ENCODE measurements around the gene ANKRD12. TPM values are rescaled to one million over a fixed set of nuclear protein-coding genes. Genes with fewer than 3 reads are reported as not detected.
A peak's percentile ranks its signal among the peaks of the same experiment; 100 is the strongest.

Gene ANKRD12
- polyA plus RNA-seq, 4 donors: 21.5 to 35.6 (median 29.8) TPM

- DNase-seq (ENCODE audit: low read depth in 4 of 4, low spot score in 3 of 4): no peak
Measured at GRCh38 chr18:9278028-9278427, 141.4 kb downstream of the ANKRD12 start.

GRCh38 chr18:9280849-9281248 is 144.3 kb downstream of the ANKRD12 start:
- DNase-seq (ENCODE audit: low read depth in 4 of 4, low spot score in 3 of 4): peak in 1 of 4 donors; percentile 35

- DNase-seq (ENCODE audit: low read depth in 4 of 4, low spot score in 3 of 4): no peak
Measured at GRCh38 chr18:9281780-9282179, 145.2 kb downstream of the ANKRD12 start.

GRCh38 chr18:9283791-9284190 is 147.2 kb downstream of the ANKRD12 start:
- DNase-seq (ENCODE audit: low read depth in 4 of 4, low spot score in 3 of 4): no peak

GRCh38 chr18:9285604-9286003 is 149.0 kb downstream of the ANKRD12 start:
- no peak for DNase-seq (ENCODE audit: low read depth in 4 of 4, low spot score in 3 of 4)

GRCh38 chr18:9287036-9287435 is 150.5 kb downstream of the ANKRD12 start:
- no peak for DNase-seq (ENCODE audit: low read depth in 4 of 4, low spot score in 3 of 4)

GRCh38 chr18:9289698-9290097 is 153.1 kb downstream of the ANKRD12 start:
- DNase-seq (ENCODE audit: low read depth in 4 of 4, low spot score in 3 of 4): no peak

- DNase-seq (ENCODE audit: low read depth in 4 of 4, low spot score in 3 of 4): no peak
Measured at GRCh38 chr18:9290156-9290555, 153.6 kb downstream of the ANKRD12 start.

GRCh38 chr18:9292047-9292446 is 155.5 kb downstream of the ANKRD12 start:
- no peak for DNase-seq (ENCODE audit: low read depth in 4 of 4, low spot score in 3 of 4)

- DNase-seq (ENCODE audit: low read depth in 4 of 4, low spot score in 3 of 4): no peak
Measured at GRCh38 chr18:9293948-9294347, 157.4 kb downstream of the ANKRD12 start.

- no peak for DNase-seq (ENCODE audit: low read depth in 4 of 4, low spot score in 3 of 4)
Measured at GRCh38 chr18:9296233-9297006, 159.8 kb downstream of the ANKRD12 start.

- DNase-seq (ENCODE audit: low read depth in 4 of 4, low spot score in 3 of 4): no peak
Measured at GRCh38 chr18:9297007-9297393, 160.4 kb downstream of the ANKRD12 start.

GRCh38 chr18:9304388-9305070 is 167.9 kb downstream of the ANKRD12 start:
- no peak for DNase-seq (ENCODE audit: low read depth in 4 of 4, low spot score in 3 of 4)

GRCh38 chr18:9319333-9319732 is 182.8 kb downstream of the ANKRD12 start:
- no peak for DNase-seq (ENCODE audit: low read depth in 4 of 4, low spot score in 3 of 4)

- peak; percentile 21 to 37 (median 35) for DNase-seq (ENCODE audit: low read depth in 4 of 4, low spot score in 3 of 4)
Measured at GRCh38 chr18:9321017-9321452, 184.5 kb downstream of the ANKRD12 start.

GRCh38 chr18:9321736-9322135 is 185.2 kb downstream of the ANKRD12 start:
- DNase-seq (ENCODE audit: low read depth in 4 of 4, low spot score in 3 of 4): no peak

- no peak for DNase-seq (ENCODE audit: low read depth in 4 of 4, low spot score in 3 of 4)
Measured at GRCh38 chr18:9322744-9323143, 186.2 kb downstream of the ANKRD12 start.

- no peak for DNase-seq (ENCODE audit: low read depth in 4 of 4, low spot score in 3 of 4)
Measured at GRCh38 chr18:9323750-9324445, 187.3 kb downstream of the ANKRD12 start.

- DNase-seq (ENCODE audit: low read depth in 4 of 4, low spot score in 3 of 4): no peak
Measured at GRCh38 chr18:9325716-9326115, 189.1 kb downstream of the ANKRD12 start.

GRCh38 chr18:9328776-9329175 is 192.2 kb downstream of the ANKRD12 start:
- no peak for DNase-seq (ENCODE audit: low read depth in 4 of 4, low spot score in 3 of 4)

- no peak for DNase-seq (ENCODE audit: low read depth in 4 of 4, low spot score in 3 of 4)
Measured at GRCh38 chr18:9329471-9329870, 192.9 kb downstream of the ANKRD12 start.

All from left renal pelvis (tissue), 4 donors.